ENCODE data around the gene GRN. TPM values are rescaled to one million over a fixed set of nuclear protein-coding genes. Genes with fewer than 3 reads are reported as not detected.

GRN gene
- polyA plus RNA-seq, 1 of the 3 experiments (the other 2 are of a cell fraction) = 442 TPM

- no peak for TF ChIP-seq REST (IDR thresholded peaks at IDR 0.05; ENCODE audit: low read depth, low read length)
- TF ChIP-seq RCOR1 (IDR thresholded peaks at IDR 0.05; ENCODE audit: low read length) = peak; percentile 64; the same call in 1 of the 2 replicates
- TF ChIP-seq TCF12 (IDR thresholded peaks at IDR 0.05) = peak; percentile 54; the same call in 1 of the 2 replicates
- TF ChIP-seq MEF2A (IDR thresholded peaks at IDR 0.05; ENCODE audit: borderline replicate concordance, low read depth) = no peak
- no peak for TF ChIP-seq NFIC (IDR thresholded peaks at IDR 0.05; ENCODE audit: borderline replicate concordance)
- peak; percentile 45; the same call in 1 of the 2 replicates for TF ChIP-seq YY1 (IDR thresholded peaks at IDR 0.05; ENCODE audit: low read depth)
- no peak for TF ChIP-seq CTCF (IDR thresholded peaks at IDR 0.05)
These were observed at the start of gene GRN (continued) for GRCh38 chr17:44344939-44345453.

GRCh38 chr17:44297975-44298374, 47.1 kb upstream of the GRN start:
- no peak overlapping the region for H3K9ac ChIP-seq
- ChIA-PET POLR2A (no interaction called here), CTCF (no interaction called here)
- H3K79me2 ChIP-seq (ENCODE audit: insufficient read depth) = no peaks in the 10 kb centered on the region
- 36% methylated on average over 3 of the region's 3 CpGs for WGBS (ENCODE audit: low lambda C conversion rate)
- TF ChIP-seq FOXJ3 (CRISPR knock-in tag; IDR thresholded peaks at IDR 0.05) = no peak
- TF ChIP-seq RXRA (IDR thresholded peaks at IDR 0.05; ENCODE audit: borderline replicate concordance, low read depth) = no peak
- TF ChIP-seq MAX (IDR thresholded peaks at IDR 0.05; ENCODE audit: low read depth) = no peak
- no peak for TF ChIP-seq MEF2A (IDR thresholded peaks at IDR 0.05; ENCODE audit: borderline replicate concordance, low read depth)
- TF ChIP-seq USF2 (IDR thresholded peaks at IDR 0.05; ENCODE audit: borderline replicate concordance, low read depth, low read length) = no peak
- TF ChIP-seq PBX3 (IDR thresholded peaks at IDR 0.05) = no peak
- no peak for TF ChIP-seq NRF1 (IDR thresholded peaks at IDR 0.05; ENCODE audit: low read depth, low read length)
- no peak for TF ChIP-seq GABPA (IDR thresholded peaks at IDR 0.05; ENCODE audit: low read depth)
- TF ChIP-seq GATA2 (CRISPR knock-in tag; IDR thresholded peaks at IDR 0.05) = no peak
- no peak for TF ChIP-seq FOXM1 (IDR thresholded peaks at IDR 0.05; ENCODE audit: low read depth)
- TF ChIP-seq RAD21 (IDR thresholded peaks at IDR 0.05; ENCODE audit: low read length) = no peak
- no peak for TF ChIP-seq NFIC (IDR thresholded peaks at IDR 0.05; ENCODE audit: borderline replicate concordance)
- H3K4me2 ChIP-seq = no peak overlapping the region
- no peaks in the 10 kb centered on the region for H3K4me1 ChIP-seq (ENCODE audit: control insufficient read depth in 1 of 2, insufficient read depth in 2 of 2, low read depth in 1 of 2, low read length in 1 of 2)
- no peaks in the 10 kb centered on the region for H4K20me1 ChIP-seq (ENCODE audit: insufficient read depth)
- H3K9me2 ChIP-seq = no peaks in the 10 kb centered on the region
- no peaks in the 10 kb centered on the region for H3K36me3 ChIP-seq (replicated peaks in 1 of 2; ENCODE audit: control insufficient read depth in 1 of 2, insufficient read depth in 2 of 2, low read length in 1 of 2)
- no peaks in the 10 kb centered on the region; the same call in 1 of the 2 replicates for H3K27me3 ChIP-seq (ENCODE audit: insufficient read depth)
- DNase-seq = no peak
- no peak overlapping the region for H2AFZ ChIP-seq (ENCODE audit: low read depth)
- H3K9me3 ChIP-seq = no peaks in the 10 kb centered on the region
- H3K27ac ChIP-seq (ENCODE audit: low read depth in 2 of 2, low read length in 1 of 2) = no peak overlapping the region
- no peak overlapping the region for H3K4me3 ChIP-seq (ENCODE audit: low read depth in 2 of 2, low read length in 1 of 2)
- H3F3A ChIP-seq (replicated peaks; ENCODE audit: insufficient read depth) = no peaks in the 10 kb centered on the region

Measured in SK-N-SH (cell line).